ENCODE results near the gene NTN4.

NTN4 gene

GRCh38 chr12:95653771-95654546 lies 136.6 kb downstream of the NTN4 start:
- no peak for DNase-seq

GRCh38 chr12:95651681-95652080 lies 138.9 kb downstream of the NTN4 start:
- DNase-seq: no peak

GRCh38 chr12:95648990-95649791 lies 141.4 kb downstream of the NTN4 start:
- DNase-seq: no peak

GRCh38 chr12:95646781-95647190 lies 143.8 kb downstream of the NTN4 start:
- no peak for DNase-seq

- no peak for DNase-seq
Measured at GRCh38 chr12:95643256-95643655, 147.3 kb downstream of the NTN4 start.

GRCh38 chr12:95642583-95642982 lies 148.0 kb downstream of the NTN4 start:
- no peak for DNase-seq

GRCh38 chr12:95641299-95641952 lies 149.1 kb downstream of the NTN4 start:
- no peak for DNase-seq

GRCh38 chr12:95640516-95640915 lies 150.0 kb downstream of the NTN4 start:
- DNase-seq: no peak

GRCh38 chr12:95637471-95638155 lies 153.0 kb downstream of the NTN4 start:
- DNase-seq: no peak

- DNase-seq: no peak
Measured at GRCh38 chr12:95637010-95637409, 153.6 kb downstream of the NTN4 start.

GRCh38 chr12:95634622-95635621 lies 155.6 kb downstream of the NTN4 start:
- DNase-seq: no peak

- DNase-seq: no peak
Measured at GRCh38 chr12:95633732-95634465, 156.7 kb downstream of the NTN4 start.

- DNase-seq: no peak
Measured at GRCh38 chr12:95633049-95633731, 157.4 kb downstream of the NTN4 start.

GRCh38 chr12:95630496-95630895 lies 160.1 kb downstream of the NTN4 start:
- no peak for DNase-seq

- no peak for DNase-seq
Measured at GRCh38 chr12:95629392-95629791, 161.2 kb downstream of the NTN4 start.

GRCh38 chr12:95626854-95627253 lies 163.7 kb downstream of the NTN4 start:
- no peak for DNase-seq

- DNase-seq: no peak
Measured at GRCh38 chr12:95625012-95625411, 165.6 kb downstream of the NTN4 start.

GRCh38 chr12:95624589-95624988 lies 166.0 kb downstream of the NTN4 start:
- DNase-seq: no peak

- DNase-seq: no peak
Measured at GRCh38 chr12:95623554-95624170, 166.9 kb downstream of the NTN4 start.

- no peak for DNase-seq
Measured at GRCh38 chr12:95622879-95623278, 167.7 kb downstream of the NTN4 start.

Data from cerebellar nuclear complex (tissue), 1 donor.